ENCODE data around the gene PRKN.
"Not testable (repeated sequence)": the region's sequence is repeated elsewhere in the genome, so short reads cannot be mapped to it uniquely, and the experiment has no call there.

PRKN gene

GRCh38 chr6:162612613-162613012 is 115.0 kb downstream of the PRKN start:
- no peak for DNase-seq

- DNase-seq = no peak
These were observed 117.2 kb downstream of the PRKN start for GRCh38 chr6:162610351-162610750.

- DNase-seq = no peak
These were observed 121.7 kb downstream of the PRKN start for GRCh38 chr6:162605881-162606280.

- no peak for DNase-seq
These were observed 124.1 kb downstream of the PRKN start for GRCh38 chr6:162603231-162604015.

- no peak for DNase-seq
These were observed 124.8 kb downstream of the PRKN start for GRCh38 chr6:162602759-162603158.

GRCh38 chr6:162596676-162597075 is 130.9 kb downstream of the PRKN start:
- DNase-seq = no peak

- DNase-seq = no peak
These were observed 136.0 kb downstream of the PRKN start for GRCh38 chr6:162591517-162591916.

- no peak for DNase-seq
These were observed 145.4 kb downstream of the PRKN start for GRCh38 chr6:162581988-162582780.

- DNase-seq = no peak
These were observed 146.9 kb downstream of the PRKN start for GRCh38 chr6:162580619-162581018.

- DNase-seq = no peak
These were observed 151.6 kb downstream of the PRKN start for GRCh38 chr6:162576016-162576415.

- no peak for DNase-seq
These were observed 155.3 kb downstream of the PRKN start for GRCh38 chr6:162572240-162572639.

- DNase-seq = no peak
These were observed 159.3 kb downstream of the PRKN start for GRCh38 chr6:162568266-162568665.

- no peak for DNase-seq
These were observed 165.5 kb downstream of the PRKN start for GRCh38 chr6:162562041-162562440.

GRCh38 chr6:162560891-162561290 is 166.7 kb downstream of the PRKN start:
- DNase-seq = no peak

- no peak for DNase-seq
These were observed 173.0 kb downstream of the PRKN start for GRCh38 chr6:162554531-162554930.

GRCh38 chr6:162546905-162547304 is 180.7 kb downstream of the PRKN start:
- no peak for DNase-seq

- DNase-seq = no peak
These were observed 184.3 kb downstream of the PRKN start for GRCh38 chr6:162543221-162543620.

- no peak for DNase-seq
These were observed 186.5 kb downstream of the PRKN start for GRCh38 chr6:162541019-162541601.

- no peak for DNase-seq
These were observed 188.2 kb downstream of the PRKN start for GRCh38 chr6:162539321-162539720.

GRCh38 chr6:162538643-162539064 is 188.9 kb downstream of the PRKN start:
- no peak for DNase-seq

GRCh38 chr6:162533009-162533400 is 194.6 kb downstream of the PRKN start:
- DNase-seq = no peak

GRCh38 chr6:162532283-162533008 is 195.1 kb downstream of the PRKN start:
- no peak for DNase-seq

- DNase-seq = not testable (repeated sequence)
These were observed 196.2 kb downstream of the PRKN start for GRCh38 chr6:162531391-162531790.
